PC-9 (cell line): ENCODE data around the gene AQP12B. TPM values are rescaled to one million over a fixed set of nuclear protein-coding genes. Genes with fewer than 3 reads are reported as not detected.

Source experiments
- BruUV-seq: library from RNA; stranded (reverse); fragments of 400-500 nt; replicated peaks from 2 replicates; lab custom pipeline; 2021; lab: Mats Ljungman, UMichigan
- CTCF ChIA-PET: fragments of 300-600 bp; sonication (Branson Sonifier 250); formaldehyde crosslinking; loops from one replicate; lab custom pipeline; 2022; ENCODE audit warnings: antibody characterized with exemption; lab: Charles Lee
- POLR2A ChIA-PET: fragments of 300-600 bp; sonication (Branson Sonifier 250); formaldehyde crosslinking; loops from one replicate; lab custom pipeline; 2022; ENCODE audit warnings: antibody characterized with exemption; ENCODE audit not compliant: unreplicated experiment; lab: Charles Lee
- DNase-seq, 2 experiments: peaks; one replicate each; pipeline versions ENCODE4 v3.0.0 to v3.0.0-alpha.2; 2015 to 2022; ENCODE audit warnings: mixed read lengths in 1 of 2
- H2AFZ ChIP-seq: fragments of 200-600 bp; sonication (generic); 2 replicates; pipeline ENCODE4 v1.8.1; 2017; ENCODE audit warnings: antibody characterized with exemption
- H3F3A ChIP-seq: fragments of 200-600 bp; sonication (generic); 2 replicates; pipeline ENCODE4 v1.8.1; 2017; ENCODE audit warnings: antibody characterized with exemption, mild to moderate bottlenecking, low read depth; ENCODE audit not compliant: insufficient read depth
- H3K27ac ChIP-seq: fragments of 200-600 bp; sonication (generic); 2 replicates; pipeline ENCODE4 v1.6.1; 2016; ENCODE audit warnings: mixed run types
- H3K27me3 ChIP-seq: fragments of 200-600 bp; sonication (generic); 2 replicates; pipeline ENCODE4 v1.6.1; 2016; ENCODE audit warnings: low read depth, mixed run types; ENCODE audit not compliant: insufficient read depth
- H3K36me3 ChIP-seq: fragments of 200-600 bp; sonication (generic); 2 replicates; pipeline ENCODE4 v1.6.1; 2016; ENCODE audit warnings: low read depth, mixed run types
- H3K4me1 ChIP-seq: fragments of 200-600 bp; sonication (generic); replicated peaks from 2 replicates; pipeline ENCODE4 v1.6.1; 2016; ENCODE audit warnings: mixed run types; ENCODE audit not compliant: insufficient read depth
- H3K4me2 ChIP-seq: fragments of 200-600 bp; sonication (generic); 2 replicates; pipeline ENCODE4 v1.6.1; 2017; ENCODE audit warnings: mixed run types
- H3K4me3 ChIP-seq: fragments of 200-600 bp; sonication (generic); 2 replicates; pipeline ENCODE4 v1.6.1; 2016; ENCODE audit warnings: mixed run types
- H3K79me2 ChIP-seq: fragments of 200-600 bp; sonication (generic); 2 replicates; pipeline ENCODE4 v1.6.1; 2017; ENCODE audit warnings: low read depth, mixed run types
- H3K9me2 ChIP-seq: fragments of 200-600 bp; sonication (generic); 2 replicates; pipeline ENCODE4 v1.8.1; 2017; ENCODE audit warnings: mild to moderate bottlenecking; ENCODE audit not compliant: insufficient read depth
- H3K9me3 ChIP-seq: fragments of 200-600 bp; sonication (generic); 2 replicates; pipeline ENCODE4 v1.8.1; 2016; ENCODE audit warnings: low read depth; ENCODE audit not compliant: insufficient read depth
- H4K20me1 ChIP-seq: fragments of 200-600 bp; sonication (generic); 2 replicates; pipeline ENCODE4 v1.8.1; 2017; ENCODE audit not compliant: insufficient read depth
- CTCF ChIP-seq: fragments of 200-600 bp; sonication (generic); conservative IDR thresholded peaks from 2 replicates; pipeline ENCODE4 v1.6.1; 2017; ENCODE audit warnings: mixed run types, antibody characterized with exemption, mild to moderate bottlenecking, moderate library complexity
- EZH2 ChIP-seq: fragments of 200-600 bp; sonication (generic); IDR thresholded peaks from 2 replicates; pipeline ENCODE4 v1.8.0; 2017; ENCODE audit warnings: antibody characterized with exemption, low read depth
- intact Hi-C: fragments of 100-400 bp; cut with micrococcal nuclease; formaldehyde crosslinking; loops from one replicate; pipeline ENCODE4 v1.10.0; 2022; ENCODE audit not compliant: unreplicated experiment
- total RNA-seq: library from RNA; stranded (reverse); gene quantifications from 2 replicates; pipeline ENCODE4 v1.2.3, GENCODE V29; 2021

The AQP12B gene
- total RNA-seq, 1 experiment from 2014 or later = not detected

DNA sequence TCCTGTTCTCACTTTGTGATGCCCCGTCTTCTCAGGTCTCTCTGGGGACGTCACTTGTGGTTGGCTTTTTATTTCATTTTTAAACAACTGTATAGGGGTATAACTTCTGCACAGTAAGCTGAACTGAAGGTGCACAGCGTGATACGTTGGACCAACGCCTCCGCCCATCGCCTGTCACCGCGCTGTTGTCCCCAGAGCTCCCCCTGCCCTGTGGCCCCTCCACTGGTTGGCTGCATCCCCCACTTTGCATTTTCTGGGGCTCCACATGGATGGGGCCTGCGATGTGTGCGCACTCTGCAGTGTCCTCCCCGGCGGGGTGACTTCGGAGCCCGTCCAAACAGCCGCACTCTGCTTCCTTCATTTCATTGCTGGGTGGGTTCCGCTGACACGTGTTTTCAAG is 43.1 kb downstream of the AQP12B start:
- Histone ChIP-seq H2AFZ (no peak overlapping the region), H3F3A (no peaks in the 10 kb centered on the region), H3K4me3 (no peak overlapping the region), H3K27me3 (peaks cover 65% of the 10 kb centered on the region), H3K36me3 (no peaks in the 10 kb centered on the region), H4K20me1 (no peaks in the 10 kb centered on the region), H3K27ac (no peak overlapping the region), H3K4me1 (no peaks in the 10 kb centered on the region), H3K9me3 (no peaks in the 10 kb centered on the region), H3K4me2 (no peak overlapping the region), H3K9me2 (no peaks in the 10 kb centered on the region), H3K79me2 (no peaks in the 10 kb centered on the region)
- intact Hi-C loops = no loop called here
- TF ChIP-seq CTCF (no peak), EZH2 (no peak)
- no peak for DNase-seq
- ChIA-PET CTCF (no interaction called here), POLR2A (no interaction called here)
- BruUV-seq = no TSS peak

DNA sequence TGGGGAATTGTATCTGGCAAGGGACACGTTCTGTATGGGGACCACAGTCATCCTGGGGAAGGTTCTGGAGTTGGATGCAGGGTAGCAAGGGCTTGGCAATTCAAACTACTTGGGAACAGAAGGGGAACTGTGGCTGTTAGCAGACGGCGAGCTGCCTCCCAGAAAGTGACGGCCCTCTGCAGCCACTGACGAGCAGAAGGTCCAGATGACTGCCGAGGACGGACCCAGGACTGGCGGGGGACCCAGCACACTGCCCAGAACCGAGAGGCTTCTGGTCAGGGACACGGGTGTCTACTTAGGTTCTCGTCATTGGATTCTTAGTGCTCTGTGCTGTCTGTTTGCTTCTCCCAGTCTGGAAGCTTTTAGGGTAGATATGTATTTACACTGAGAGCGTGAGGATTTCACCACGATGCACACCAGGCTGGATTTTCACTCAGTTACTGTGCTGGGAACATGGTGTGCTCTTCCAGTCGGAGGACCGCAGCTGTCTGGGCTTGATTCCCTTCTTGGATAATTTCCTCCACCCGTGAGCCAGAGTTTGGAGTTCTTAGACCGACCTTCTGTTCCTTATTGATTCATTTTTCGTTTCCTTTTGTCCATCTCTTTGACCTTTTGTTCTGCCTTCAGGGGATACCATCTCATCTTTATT is 44.0 kb downstream of the AQP12B start:
- no peak overlapping the region for H3K4me2 ChIP-seq
- H3K79me2 ChIP-seq = no peaks in the 10 kb centered on the region
- no peaks in the 10 kb centered on the region for H3F3A ChIP-seq
- no peaks in the 10 kb centered on the region for H4K20me1 ChIP-seq
- TF ChIP-seq EZH2 (no peak), CTCF (no peak)
- H3K9me2 ChIP-seq = no peaks in the 10 kb centered on the region
- no TSS peak for BruUV-seq
- intact Hi-C loops = no loop called here
- ChIA-PET CTCF (interaction anchor here (0.6 kb wide), 1 partner anchor 128 kb away, joined by 4 read pairs; no protein-coding TSS in a partner anchor), POLR2A (no interaction called here)
- no peaks in the 10 kb centered on the region for H3K36me3 ChIP-seq
- H2AFZ ChIP-seq = no peak overlapping the region
- peaks cover 5% of the 10 kb centered on the region; the same call in 1 of the 2 replicates for H3K9me3 ChIP-seq
- no peak overlapping the region for H3K27ac ChIP-seq
- H3K4me3 ChIP-seq = no peak overlapping the region
- H3K4me1 ChIP-seq = no peaks in the 10 kb centered on the region
- peaks cover 56% of the 10 kb centered on the region for H3K27me3 ChIP-seq
- no peak for DNase-seq

GRCh38 chr2:240637901-240638345 is 44.8 kb downstream of the AQP12B start:
- Histone ChIP-seq H3K4me1 (no peaks in the 10 kb centered on the region), H3K36me3 (no peaks in the 10 kb centered on the region), H3K4me3 (no peak overlapping the region), H3F3A (no peaks in the 10 kb centered on the region), H3K9me2 (no peaks in the 10 kb centered on the region), H3K79me2 (no peaks in the 10 kb centered on the region), H3K27ac (no peak overlapping the region), H3K9me3 (peaks cover 9% of the 10 kb centered on the region; the same call in 1 of the 2 replicates), H3K27me3 (peaks cover 49% of the 10 kb centered on the region), H3K4me2 (no peak overlapping the region), H2AFZ (no peak overlapping the region), H4K20me1 (no peaks in the 10 kb centered on the region)
- BruUV-seq = no TSS peak
- DNase-seq = no peak
- CTCF ChIA-PET = interaction anchor here (0.6 kb wide), 2 partner anchors 128 to 527 kb away, joined by 4 to 5 read pairs; no protein-coding TSS in a partner anchor
- POLR2A ChIA-PET = no interaction called here
- TF ChIP-seq EZH2 (no peak), CTCF (no peak)
- intact Hi-C loops = no loop called here
